ENCODE results near the gene PLOD3. TPM values are rescaled to one million over a fixed set of nuclear protein-coding genes. Genes with fewer than 3 reads are reported as not detected.
A peak's percentile ranks its signal among the peaks of the same experiment; 100 is the strongest.

The PLOD3 gene
- total and polyA plus RNA-seq, 9 of the 15 experiments (the other 6 are each of a cell fraction or from before 2014, with no cell fraction given), result 2.8 to 101 (median 30.9) TPM

DNA sequence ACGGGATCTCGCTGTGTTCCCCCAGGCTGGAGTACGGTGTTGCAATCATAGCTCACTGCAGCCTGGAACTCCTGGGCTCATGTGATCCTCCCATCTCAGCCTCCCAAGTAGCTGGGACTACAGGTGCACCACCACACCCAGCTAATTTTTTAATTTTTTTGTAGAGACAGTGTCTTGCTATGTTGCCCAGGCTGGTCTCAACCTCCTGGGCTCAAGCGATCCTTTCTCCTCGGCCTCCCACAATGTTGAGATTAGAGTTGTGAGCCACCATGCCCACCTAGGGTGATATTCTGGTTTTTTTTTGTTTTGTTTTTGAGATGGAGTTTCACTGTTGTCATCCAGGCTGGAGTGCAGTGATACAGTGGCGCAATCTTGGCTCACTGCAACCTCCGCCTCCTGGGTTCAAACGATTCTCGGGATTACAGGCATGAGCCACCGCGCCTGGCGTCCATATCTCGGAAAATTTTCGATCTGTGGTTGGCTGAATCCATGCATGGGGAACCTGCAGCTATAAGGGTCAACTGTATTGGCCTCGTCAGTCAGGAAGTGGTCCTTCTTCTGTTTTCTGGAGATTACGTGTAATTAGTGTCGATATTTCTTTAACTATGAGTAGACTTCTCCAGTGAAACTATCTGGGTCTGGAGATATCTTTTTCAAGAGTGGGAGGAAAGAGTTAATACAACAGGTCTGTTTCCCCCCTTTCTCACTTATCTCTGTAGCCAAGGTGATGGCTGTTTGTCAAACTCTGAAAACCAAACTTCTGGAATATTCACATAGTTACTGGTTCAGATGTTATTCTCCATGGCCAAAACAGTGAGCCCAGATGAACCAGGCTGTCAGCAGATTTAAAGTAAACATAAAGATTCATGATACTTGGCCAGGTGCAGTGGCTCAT is 48.5 kb upstream of the PLOD3 start (continued):
- 0 out of 4 replicates have a peak, but pooled peaks of 1 of the 2 experiments have one; percentile 41 for TF ChIP-seq FOXK2 (conservative IDR thresholded peaks at IDR 0.05 in 1 of 2, IDR thresholded peaks at IDR 0.05 in 1 of 2; ENCODE audit: low read depth in 2 of 2)
- no peak for TF ChIP-seq ZNF347 (CRISPR knock-in tag; IDR thresholded peaks at IDR 0.05; ENCODE audit: low read depth)
- TF ChIP-seq MYNN (IDR thresholded peaks at IDR 0.05), result no peak
- no peak for TF ChIP-seq MYNN (CRISPR knock-in tag; IDR thresholded peaks at IDR 0.05)
- no peak for TF ChIP-seq GTF2A2 (tag; IDR thresholded peaks at IDR 0.05)
- no peak for TF ChIP-seq NFIX (CRISPR knock-in tag; IDR thresholded peaks at IDR 0.05; ENCODE audit: low read depth)
- no peak for TF ChIP-seq NUFIP1 (IDR thresholded peaks at IDR 0.05; ENCODE audit: partially characterized antibody)
- no peak for TF ChIP-seq ZNF445 (CRISPR knock-in tag; IDR thresholded peaks at IDR 0.05; ENCODE audit: low read depth)
- TF ChIP-seq BRD9 (IDR thresholded peaks at IDR 0.05; ENCODE audit: low read depth, partially characterized antibody), result no peak
- no peak for TF ChIP-seq BRD4 (IDR thresholded peaks at IDR 0.05)
- no peak for TF ChIP-seq SMARCB1 (IDR thresholded peaks at IDR 0.05; ENCODE audit: insufficient read length, low read depth)
- TF ChIP-seq NFE2 (IDR thresholded peaks at IDR 0.05; ENCODE audit: low read depth), result peak; percentile 38
- no peak for TF ChIP-seq TFAM (CRISPR knock-in tag; conservative IDR thresholded peaks at IDR 0.05)
- no peak for TF ChIP-seq ETS2 (tag; IDR thresholded peaks at IDR 0.05; ENCODE audit: borderline replicate concordance, poor library complexity, severe bottlenecking)
- TF ChIP-seq, protein P1, sequence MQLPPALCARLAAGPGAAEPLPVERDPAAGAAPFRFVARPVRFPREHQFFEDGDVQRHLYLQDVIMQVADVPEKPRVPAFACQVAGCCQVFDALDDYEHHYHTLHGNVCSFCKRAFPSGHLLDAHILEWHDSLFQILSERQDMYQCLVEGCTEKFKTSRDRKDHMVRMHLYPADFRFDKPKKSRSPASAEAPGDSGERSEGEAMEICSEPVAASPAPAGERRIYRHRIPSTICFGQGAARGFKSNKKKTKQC (CRISPR knock-in tag; IDR thresholded peaks at IDR 0.05), result no peak
- TF ChIP-seq, protein P2, sequence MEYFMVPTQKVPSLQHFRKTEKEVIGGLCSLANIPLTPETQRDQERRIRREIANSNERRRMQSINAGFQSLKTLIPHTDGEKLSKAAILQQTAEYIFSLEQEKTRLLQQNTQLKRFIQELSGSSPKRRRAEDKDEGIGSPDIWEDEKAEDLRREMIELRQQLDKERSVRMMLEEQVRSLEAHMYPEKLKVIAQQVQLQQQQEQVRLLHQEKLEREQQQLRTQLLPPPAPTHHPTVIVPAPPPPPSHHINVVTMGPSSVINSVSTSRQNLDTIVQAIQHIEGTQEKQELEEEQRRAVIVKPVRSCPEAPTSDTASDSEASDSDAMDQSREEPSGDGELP (CRISPR knock-in tag; IDR thresholded peaks at IDR 0.05; ENCODE audit: borderline replicate concordance), result no peak
- TF ChIP-seq KDM4B (IDR thresholded peaks at IDR 0.05; ENCODE audit: borderline replicate concordance in 2 of 2, low read depth in 1 of 2), result peak in 1 of 2 experiments; percentile 41; a peak in 1 of 4 replicates
- TF ChIP-seq, protein P3, sequence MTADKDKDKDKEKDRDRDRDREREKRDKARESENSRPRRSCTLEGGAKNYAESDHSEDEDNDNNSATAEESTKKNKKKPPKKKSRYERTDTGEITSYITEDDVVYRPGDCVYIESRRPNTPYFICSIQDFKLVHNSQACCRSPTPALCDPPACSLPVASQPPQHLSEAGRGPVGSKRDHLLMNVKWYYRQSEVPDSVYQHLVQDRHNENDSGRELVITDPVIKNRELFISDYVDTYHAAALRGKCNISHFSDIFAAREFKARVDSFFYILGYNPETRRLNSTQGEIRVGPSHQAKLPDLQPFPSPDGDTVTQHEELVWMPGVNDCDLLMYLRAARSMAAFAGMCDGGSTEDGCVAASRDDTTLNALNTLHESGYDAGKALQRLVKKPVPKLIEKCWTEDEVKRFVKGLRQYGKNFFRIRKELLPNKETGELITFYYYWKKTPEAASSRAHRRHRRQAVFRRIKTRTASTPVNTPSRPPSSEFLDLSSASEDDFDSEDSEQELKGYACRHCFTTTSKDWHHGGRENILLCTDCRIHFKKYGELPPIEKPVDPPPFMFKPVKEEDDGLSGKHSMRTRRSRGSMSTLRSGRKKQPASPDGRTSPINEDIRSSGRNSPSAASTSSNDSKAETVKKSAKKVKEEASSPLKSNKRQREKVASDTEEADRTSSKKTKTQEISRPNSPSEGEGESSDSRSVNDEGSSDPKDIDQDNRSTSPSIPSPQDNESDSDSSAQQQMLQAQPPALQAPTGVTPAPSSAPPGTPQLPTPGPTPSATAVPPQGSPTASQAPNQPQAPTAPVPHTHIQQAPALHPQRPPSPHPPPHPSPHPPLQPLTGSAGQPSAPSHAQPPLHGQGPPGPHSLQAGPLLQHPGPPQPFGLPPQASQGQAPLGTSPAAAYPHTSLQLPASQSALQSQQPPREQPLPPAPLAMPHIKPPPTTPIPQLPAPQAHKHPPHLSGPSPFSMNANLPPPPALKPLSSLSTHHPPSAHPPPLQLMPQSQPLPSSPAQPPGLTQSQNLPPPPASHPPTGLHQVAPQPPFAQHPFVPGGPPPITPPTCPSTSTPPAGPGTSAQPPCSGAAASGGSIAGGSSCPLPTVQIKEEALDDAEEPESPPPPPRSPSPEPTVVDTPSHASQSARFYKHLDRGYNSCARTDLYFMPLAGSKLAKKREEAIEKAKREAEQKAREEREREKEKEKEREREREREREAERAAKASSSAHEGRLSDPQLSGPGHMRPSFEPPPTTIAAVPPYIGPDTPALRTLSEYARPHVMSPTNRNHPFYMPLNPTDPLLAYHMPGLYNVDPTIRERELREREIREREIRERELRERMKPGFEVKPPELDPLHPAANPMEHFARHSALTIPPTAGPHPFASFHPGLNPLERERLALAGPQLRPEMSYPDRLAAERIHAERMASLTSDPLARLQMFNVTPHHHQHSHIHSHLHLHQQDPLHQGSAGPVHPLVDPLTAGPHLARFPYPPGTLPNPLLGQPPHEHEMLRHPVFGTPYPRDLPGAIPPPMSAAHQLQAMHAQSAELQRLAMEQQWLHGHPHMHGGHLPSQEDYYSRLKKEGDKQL (CRISPR knock-in tag; IDR thresholded peaks at IDR 0.05; ENCODE audit: borderline replicate concordance), result no peak
- TF ChIP-seq NCOA6 (IDR thresholded peaks at IDR 0.05), result no peak

Measured in K562 (cell line).